Astrocyte (in vitro differentiated cells and primary cell): ENCODE data around the gene LARGE1. TPM values are rescaled to one million over a fixed set of nuclear protein-coding genes. Genes with fewer than 3 reads are reported as not detected.

ENCODE experiments used
- DNase-seq: peaks from one replicate; pipeline ENCODE4 v3.0.0-alpha.2; 2010; ENCODE audit warnings: low read depth
- FAIRE-seq: peaks from 2 replicates; lab custom pipeline; 2011; peaks lifted over from hg19 to GRCh38; lab: Jason Lieb, UNC
- H2AFZ ChIP-seq: 2 replicates; pipeline ENCODE4 v1.6.0; 2012; ENCODE audit warnings: low read depth, low read length, inconsistent platforms
- H3K27ac ChIP-seq: 2 replicates; pipeline ENCODE4 v1.5.1; 2011; ENCODE audit warnings: low read depth, low read length, inconsistent platforms
- H3K27me3 ChIP-seq: 2 replicates; pipeline ENCODE4 v1.6.0; 2011; ENCODE audit warnings: low read length, inconsistent platforms; ENCODE audit not compliant: insufficient read depth
- H3K36me3 ChIP-seq: 2 replicates; pipeline ENCODE4 v1.5.1; 2011; ENCODE audit warnings: low read length, inconsistent platforms; ENCODE audit not compliant: insufficient read depth
- H3K4me1 ChIP-seq: 2 replicates; pipeline ENCODE4 v1.5.1; 2011; ENCODE audit warnings: low read length, inconsistent platforms; ENCODE audit not compliant: insufficient read depth
- H3K4me2 ChIP-seq: 2 replicates; pipeline ENCODE4 v1.6.0; 2012; ENCODE audit warnings: low read length, inconsistent platforms
- H3K4me3 ChIP-seq: 2 replicates; pipeline ENCODE4 v1.5.1; 2011; ENCODE audit warnings: low read depth, mild to moderate bottlenecking, low read length, inconsistent platforms; ENCODE audit not compliant: insufficient read depth
- H3K79me2 ChIP-seq: 2 replicates; pipeline ENCODE4 v1.6.0; 2012; ENCODE audit warnings: mild to moderate bottlenecking, low read length, inconsistent platforms; ENCODE audit not compliant: insufficient read depth
- H3K9ac ChIP-seq: 2 replicates; pipeline ENCODE4 v1.6.0; 2012; ENCODE audit warnings: mild to moderate bottlenecking, low read length, inconsistent platforms
- H3K9me3 ChIP-seq: 2 replicates; pipeline ENCODE4 v1.5.1; 2012; ENCODE audit warnings: low read depth, mild to moderate bottlenecking, low read length, inconsistent platforms; ENCODE audit not compliant: insufficient read depth
- H4K20me1 ChIP-seq: 2 replicates; pipeline ENCODE4 v1.6.0; 2012; ENCODE audit warnings: low read length, inconsistent platforms; ENCODE audit not compliant: insufficient read depth
- H3K27ac Mint-ChIP-seq: one replicate; pipeline ENCODE4 v1.8.0; 2021; ENCODE audit warnings: mild to moderate bottlenecking, mixed read lengths; ENCODE audit not compliant: unreplicated experiment
- H3K27me3 Mint-ChIP-seq: one replicate; pipeline ENCODE4 v1.8.0; 2021; ENCODE audit warnings: low read depth, mixed read lengths; ENCODE audit not compliant: unreplicated experiment
- H3K36me3 Mint-ChIP-seq: one replicate; pipeline ENCODE4 v1.8.0; 2021; ENCODE audit warnings: low read depth, mixed read lengths; ENCODE audit not compliant: unreplicated experiment
- H3K4me1 Mint-ChIP-seq: one replicate; pipeline ENCODE4 v1.8.0; 2021; ENCODE audit warnings: low read depth, mixed read lengths; ENCODE audit not compliant: unreplicated experiment
- H3K4me3 Mint-ChIP-seq: one replicate; pipeline ENCODE4 v1.8.0; 2021; ENCODE audit warnings: mild to moderate bottlenecking, moderate library complexity, mixed read lengths; ENCODE audit not compliant: unreplicated experiment
- H3K9me3 Mint-ChIP-seq: one replicate; pipeline ENCODE4 v1.8.0; 2021; ENCODE audit warnings: mild to moderate bottlenecking, mixed read lengths; ENCODE audit not compliant: unreplicated experiment
- CTCF ChIP-seq: IDR thresholded peaks from 2 replicates; pipeline ENCODE4 v1.5.1; 2011; ENCODE audit warnings: low read depth, mild to moderate bottlenecking, inconsistent platforms, low read length, moderate library complexity; ENCODE audit not compliant: insufficient read depth
- EZH2 ChIP-seq: IDR thresholded peaks from 2 replicates; pipeline ENCODE4 v1.6.1; 2012; ENCODE audit warnings: mild to moderate bottlenecking, low read length, inconsistent platforms; ENCODE audit not compliant: insufficient read depth
- total RNA-seq: library from RNA; stranded (reverse); gene quantifications from 2 replicates; pipeline ENCODE4 v1.2.1, GENCODE V29; 2021

The LARGE1 gene
- total RNA-seq, 1 donor from 2014 or later: 92.6 TPM

GRCh38 chr22:33851240-33851639, 69.0 kb downstream of the LARGE1 start:
- H3K36me3 Mint-ChIP-seq: no peaks in the 10 kb centered on the region
- DNase-seq (peak; percentile 26), FAIRE-seq (no peak)
- peak overlapping the region; percentile 28 for H2AFZ ChIP-seq
- no peaks in the 10 kb centered on the region for H3K79me2 ChIP-seq
- TF ChIP-seq EZH2: no peak
- TF ChIP-seq CTCF: no peak
- H3K36me3 ChIP-seq: no peaks in the 10 kb centered on the region
- peaks cover 28% of the 10 kb centered on the region for H3K4me1 ChIP-seq
- peaks cover 53% of the 10 kb centered on the region for H3K4me1 Mint-ChIP-seq
- H3K27me3 ChIP-seq: no peaks in the 10 kb centered on the region
- H3K9me3 Mint-ChIP-seq: no peaks in the 10 kb centered on the region
- no peak overlapping the region for H3K27ac ChIP-seq
- no peak overlapping the region for H3K4me3 Mint-ChIP-seq
- no peaks in the 10 kb centered on the region for H3K9me3 ChIP-seq
- H3K27me3 Mint-ChIP-seq: no peaks in the 10 kb centered on the region
- peak overlapping the region; percentile 58 for H3K4me2 ChIP-seq
- H3K27ac Mint-ChIP-seq: no peak overlapping the region
- H3K9ac ChIP-seq: peak overlapping the region; percentile 9
- no peak overlapping the region for H3K4me3 ChIP-seq
- H4K20me1 ChIP-seq: no peaks in the 10 kb centered on the region

- Mint-ChIP-seq H3K27ac (peak overlapping the region; percentile 19), H3K4me1 (peaks cover 52% of the 10 kb centered on the region), H3K9me3 (no peaks in the 10 kb centered on the region), H3K4me3 (no peak overlapping the region), H3K36me3 (no peaks in the 10 kb centered on the region), H3K27me3 (no peaks in the 10 kb centered on the region)
- Histone ChIP-seq H3K4me1 (peaks cover 28% of the 10 kb centered on the region), H4K20me1 (no peaks in the 10 kb centered on the region), H3K27ac (no peak overlapping the region), H3K36me3 (no peaks in the 10 kb centered on the region), H3K4me3 (no peak overlapping the region), H3K9ac (no peak overlapping the region), H3K4me2 (peak overlapping the region; percentile 58), H2AFZ (no peak overlapping the region), H3K79me2 (no peaks in the 10 kb centered on the region), H3K9me3 (no peaks in the 10 kb centered on the region), H3K27me3 (no peaks in the 10 kb centered on the region)
- no peak for DNase-seq
- no peak for FAIRE-seq
- TF ChIP-seq CTCF: no peak
- TF ChIP-seq EZH2: no peak
Observed at GRCh38 chr22:33850724-33851123, 69.6 kb downstream of the LARGE1 start.

DNA sequence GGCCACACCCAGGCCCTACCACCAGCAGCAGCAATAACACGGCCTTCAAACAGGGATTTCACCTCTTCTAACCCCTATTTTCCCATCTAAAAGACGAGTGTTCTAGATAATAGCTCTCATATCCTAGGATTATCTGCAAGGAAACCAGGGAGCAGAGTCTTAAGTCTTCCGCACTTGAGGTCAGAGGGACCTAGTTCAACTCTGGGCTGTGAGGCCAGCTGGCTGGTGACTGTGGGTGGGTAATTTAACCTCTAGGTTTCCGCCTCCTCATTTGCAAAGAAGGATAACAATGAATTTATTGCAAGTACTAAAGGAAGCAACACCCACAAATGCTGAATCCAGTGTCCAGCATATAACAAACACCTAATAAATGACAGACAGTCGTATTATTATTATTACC, 70.1 kb downstream of the LARGE1 start:
- FAIRE-seq: no peak
- H3K4me3 Mint-ChIP-seq: no peak overlapping the region

More for the DNA sequence above, 70.1 kb downstream of the LARGE1 start:
- H2AFZ ChIP-seq: no peak overlapping the region
- Mint-ChIP-seq H3K4me1 (peaks cover 53% of the 10 kb centered on the region), H3K27ac (peak overlapping the region; percentile 15), H3K27me3 (no peaks in the 10 kb centered on the region), H3K9me3 (no peaks in the 10 kb centered on the region), H3K36me3 (no peaks in the 10 kb centered on the region)
- H4K20me1 ChIP-seq: no peaks in the 10 kb centered on the region
- no peak overlapping the region for H3K4me3 ChIP-seq
- peaks cover 28% of the 10 kb centered on the region for H3K4me1 ChIP-seq
- H3K79me2 ChIP-seq: no peaks in the 10 kb centered on the region
- no peak overlapping the region for H3K27ac ChIP-seq
- no peak overlapping the region for H3K9ac ChIP-seq
- H3K4me2 ChIP-seq: no peak overlapping the region
- H3K36me3 ChIP-seq: no peaks in the 10 kb centered on the region
- TF ChIP-seq CTCF (no peak), EZH2 (no peak)
- no peak for DNase-seq
- no peaks in the 10 kb centered on the region for H3K9me3 ChIP-seq
- no peaks in the 10 kb centered on the region for H3K27me3 ChIP-seq
